Ovary (tissue), 9 donors: ENCODE results near the gene FBLN2. TPM values are rescaled to one million over a fixed set of nuclear protein-coding genes. Genes with fewer than 3 reads are reported as not detected.
A peak's percentile ranks its signal among the peaks of the same experiment; 100 is the strongest.

Experiments used
- DNase-seq, 5 donors: peaks; one replicate each; pipeline ENCODE4 v3.0.0-alpha.2; 2019 to 2020
- H3K27ac ChIP-seq, 2 donors: fragments of 200-600 bp; one replicate each; pipeline versions ENCODE4 v1.5.1 to v1.8.0; 2019 to 2022
- H3K27me3 ChIP-seq: fragments of 200-600 bp; one replicate; pipeline ENCODE4 v1.8.0; 2022
- H3K36me3 ChIP-seq: fragments of 200-600 bp; sonication (generic); one replicate; pipeline ENCODE4 v1.5.1; 2019
- H3K4me1 ChIP-seq: one replicate; pipeline ENCODE4 v1.8.1; 2013; ENCODE audit warnings: mild to moderate bottlenecking, moderate library complexity; ENCODE audit not compliant: insufficient read depth
- H3K4me3 ChIP-seq: fragments of 200-600 bp; sonication (generic); one replicate; pipeline ENCODE4 v1.5.1; 2017
- H3K9me3 ChIP-seq, 2 donors: fragments of 200-600 bp in 1 of 2; sonication (generic) in 1 of 2; one replicate each; pipeline versions ENCODE4 v1.5.1 to v1.8.1; 2013 to 2019; ENCODE audit warnings: mild to moderate bottlenecking in 1 of 2, moderate library complexity in 1 of 2
- CTCF ChIP-seq, 3 donors: fragments of 450-650 bp in 2 of 3; fragments of 200-600 bp in 1 of 3; IDR thresholded peaks; one replicate each; pipeline versions ENCODE4 v1.5.1 to v1.8.0; 2016 to 2022; ENCODE audit warnings: antibody characterized with exemption in 3 of 3, mild to moderate bottlenecking in 1 of 3
- EP300 ChIP-seq: sonication (generic); formaldehyde crosslinking; IDR thresholded peaks from one replicate; pipeline ENCODE4 v1.6.1; 2017; ENCODE audit warnings: antibody characterized with exemption
- POLR2A ChIP-seq: fragments of 450-650 bp; IDR thresholded peaks from one replicate; pipeline ENCODE4 v1.6.1; 2017; ENCODE audit warnings: antibody characterized with exemption, mild to moderate bottlenecking, moderate library complexity
- WGBS, 3 donors: extraction: QIAGEN DNeasy Blood & Tissue Kit in 1 of 3; methylation state at CpG; one replicate each; pipeline versions ENCODE4 v1.1.5 to v1.1.7; 2013 to 2017; 5-methylcytosine and 5-hydroxymethylcytosine counted together
- intact Hi-C, 4 donors: fragments of 100-400 bp; cut with DNase I; formaldehyde crosslinking; loops; one replicate each; pipeline versions ENCODE4 v1.11.0 to v1.15.1; 2022 to 2023
- polyA plus RNA-seq, 2 donors: library from polyadenylated mRNA; stranded (reverse); fragments of 200-250 nt in 1 of 2; fragments of 350-450 nt in 1 of 2; fragmentation: Illumina TruSeq in 1 of 2; extraction: RNeasy Lipid Tissue Mini Kit (QIAGEN cat#74804) in 1 of 2; gene quantifications; one replicate each; pipeline ENCODE4 v1.2.3, GENCODE V29; 2013 to 2014
- total RNA-seq, 7 donors: library from RNA; depleted of rRNA in 2 of 7; stranded (reverse); fragments of >200 nt in 2 of 7; fragmentation: NEBNext Ultra II Directional in 3 of 7; extraction: Animal tissue kit (Norgen Biotek cat#: 25700) in 3 of 7; gene quantifications; one replicate each; pipeline versions ENCODE4 v1.1.0 to v1.2.4, GENCODE V29; 2016 to 2023
- donor health status: DM: no; HTN: no; CAD: no; lungs with moderate emphysema.
- donor health status: DM: no; HTN: no; CAD: no.
- donor health status: Bipolar disorder and iron deficiency.
- donor health status: DM: yes; HTN: yes; CAD: no.
- donor health status: DM: no; HTN: no; CAD: no.
- donor health status: DM: yes; HTN: yes; CAD: no.

Gene FBLN2
- total and polyA plus RNA-seq, 9 donors = 4.0 to 18.2 (median 8.1) TPM

- WGBS, 3 donors = 72 to 91% (median 88%) methylated on average over 5 of the region's 5 CpGs
- Histone ChIP-seq H3K4me1 (no peaks in the 10 kb centered on the region), H3K27ac (no peak overlapping the region), H3K36me3 (no peaks in the 10 kb centered on the region), H3K9me3 (no peaks in the 10 kb centered on the region), H3K27me3 (no peaks in the 10 kb centered on the region), H3K4me3 (no peak overlapping the region)
- intact Hi-C loops = no loop called here
- DNase-seq = no peak
- TF ChIP-seq POLR2A (no peak), CTCF (IDR thresholded peaks at IDR 0.05) (no peak), EP300 (no peak)
These were observed 49.3 kb downstream of the FBLN2 start for GRCh38 chr3:13598201-13598600.

GRCh38 chr3:13598926-13599886 lies 50.3 kb downstream of the FBLN2 start:
- Histone ChIP-seq H3K27ac (no peak overlapping the region), H3K9me3 (no peaks in the 10 kb centered on the region), H3K36me3 (no peaks in the 10 kb centered on the region), H3K4me1 (no peaks in the 10 kb centered on the region), H3K27me3 (no peaks in the 10 kb centered on the region), H3K4me3 (no peak overlapping the region)
- no peak for DNase-seq
- WGBS, 3 donors = 63 to 68% (median 66%) methylated on average over 10 of the region's 10 CpGs
- intact Hi-C loops = no loop called here
- no peak for TF ChIP-seq EP300
- no peak for TF ChIP-seq CTCF (IDR thresholded peaks at IDR 0.05)
- TF ChIP-seq POLR2A = no peak

GRCh38 chr3:13599887-13600450 lies 51.0 kb downstream of the FBLN2 start:
- no peak for TF ChIP-seq CTCF (IDR thresholded peaks at IDR 0.05)
- no peak for TF ChIP-seq EP300
- no peak for TF ChIP-seq POLR2A
- Histone ChIP-seq H3K27me3 (no peaks in the 10 kb centered on the region), H3K36me3 (no peaks in the 10 kb centered on the region), H3K27ac (no peak overlapping the region), H3K9me3 (no peaks in the 10 kb centered on the region), H3K4me1 (no peaks in the 10 kb centered on the region), H3K4me3 (no peak overlapping the region)
- 70 to 78% (median 76%) methylated on average over 10 to 11 of the region's 11 CpGs for WGBS, 3 donors
- peak in 1 of 5 donors; percentile 6 for DNase-seq
- intact Hi-C loops = no loop called here

- intact Hi-C loops = no loop called here
- no peaks in the 10 kb centered on the region for H3K36me3 ChIP-seq
- TF ChIP-seq CTCF (IDR thresholded peaks at IDR 0.05) = no peak
- no peak for TF ChIP-seq EP300
- DNase-seq = peak in 1 of 5 donors; percentile 10
- no peak overlapping the region for H3K4me3 ChIP-seq
- no peak overlapping the region for H3K27ac ChIP-seq
- H3K4me1 ChIP-seq = no peaks in the 10 kb centered on the region
- H3K9me3 ChIP-seq = no peaks in the 10 kb centered on the region
- no peaks in the 10 kb centered on the region for H3K27me3 ChIP-seq
- 48 to 57% (median 51%) methylated on average over 9 of the region's 9 CpGs for WGBS, 3 donors
These were observed 52.2 kb downstream of the FBLN2 start for GRCh38 chr3:13600950-13601691.
